HK-2 (cell line): ENCODE results near the gene TNXB.
"Not testable (repeated sequence)": the region's sequence is repeated elsewhere in the genome, so short reads cannot be mapped to it uniquely, and the experiment has no call there.

ENCODE experiments used
- DNase-seq: peaks from one replicate; pipeline ENCODE4 v3.0.0-alpha.2; 2018; ENCODE audit not compliant: unreplicated experiment

The TNXB gene

GRCh38 chr6:32144238-32144637 is 35.1 kb upstream of the TNXB start:
- DNase-seq = not testable (repeated sequence)

GRCh38 chr6:32140420-32141046 is 31.4 kb upstream of the TNXB start:
- no peak for DNase-seq

GRCh38 chr6:32139590-32139989 is 30.5 kb upstream of the TNXB start:
- DNase-seq = no peak

- DNase-seq = no peak
These were observed 28.3 kb upstream of the TNXB start for GRCh38 chr6:32137454-32137853.

GRCh38 chr6:32133786-32134185 is 24.6 kb upstream of the TNXB start:
- DNase-seq = no peak

- DNase-seq = no peak
These were observed 23.0 kb upstream of the TNXB start for GRCh38 chr6:32132110-32132509.

- DNase-seq = no peak
These were observed 22.4 kb upstream of the TNXB start for GRCh38 chr6:32131439-32131948.

GRCh38 chr6:32129297-32130088 is 20.4 kb upstream of the TNXB start:
- DNase-seq = no peak

- DNase-seq = no peak
These were observed 19.7 kb upstream of the TNXB start for GRCh38 chr6:32128751-32129296.

GRCh38 chr6:32127717-32128592 is 18.8 kb upstream of the TNXB start, which contains the start of gene ATF6B:
TSS of gene ATF6B (minus strand) at chr6:32128246. CDS start at chr6:32128207, 39 bp downstream.
- DNase-seq = peak; percentile 96

GRCh38 chr6:32127409-32127716 is 18.2 kb upstream of the TNXB start:
- DNase-seq = no peak

GRCh38 chr6:32126880-32127279 is 17.7 kb upstream of the TNXB start:
- DNase-seq = no peak

GRCh38 chr6:32123681-32124080 is 14.5 kb upstream of the TNXB start:
- no peak for DNase-seq

- DNase-seq = no peak
These were observed 11.5 kb upstream of the TNXB start for GRCh38 chr6:32120573-32121059.

GRCh38 chr6:32118782-32119628 is 9.9 kb upstream of the TNXB start:
- peak; percentile 80 for DNase-seq

GRCh38 chr6:32117461-32117860 is 8.3 kb upstream of the TNXB start:
- DNase-seq = no peak

- DNase-seq = no peak
These were observed 7.5 kb upstream of the TNXB start for GRCh38 chr6:32116674-32117073.

GRCh38 chr6:32115623-32116022 is 6.5 kb upstream of the TNXB start:
- no peak for DNase-seq

GRCh38 chr6:32114796-32115195 is 5.7 kb upstream of the TNXB start:
- DNase-seq = no peak

GRCh38 chr6:32113386-32114352 is 4.5 kb upstream of the TNXB start:
- DNase-seq = peak; percentile 34
